Measurements from ENCODE around the gene TUBB1.

The TUBB1 gene

DNA sequence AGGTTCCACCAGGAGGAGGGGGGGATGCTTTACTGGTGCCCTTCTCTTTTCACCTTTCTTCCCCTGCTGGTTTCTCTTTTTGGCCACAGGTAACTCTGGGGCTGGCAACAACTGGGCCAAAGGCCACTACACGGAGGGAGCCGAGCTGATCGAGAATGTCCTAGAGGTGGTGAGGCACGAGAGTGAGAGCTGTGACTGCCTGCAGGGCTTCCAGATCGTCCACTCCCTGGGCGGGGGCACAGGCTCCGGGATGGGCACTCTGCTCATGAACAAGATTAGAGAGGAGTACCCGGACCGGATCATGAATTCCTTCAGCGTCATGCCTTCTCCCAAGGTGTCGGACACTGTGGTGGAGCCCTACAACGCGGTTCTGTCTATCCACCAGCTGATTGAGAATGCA is 4.4 kb downstream of the TUBB1 start:
- POLR2A ChIA-PET = no interaction called here
- no peak for DNase-seq (ENCODE audit: low read depth, low spot score)

GRCh38 chr20:59024111-59024530 is 4.9 kb downstream of the TUBB1 start:
- CTCF ChIA-PET = no interaction called here
- DNase-seq (ENCODE audit: low read depth, low spot score) = no peak
- no peak overlapping the region for H3K4me3 ChIP-seq (ENCODE audit: low read depth, low read length)
- POLR2A ChIA-PET = no interaction called here
- no peak for TF ChIP-seq CTCF (IDR thresholded peaks at IDR 0.05; ENCODE audit: insufficient read depth, low read length, missing control alignments)

More for the DNA sequence above, 4.4 kb downstream of the TUBB1 start:
- H3K4me3 ChIP-seq (ENCODE audit: low read depth, low read length) = no peak overlapping the region
- TF ChIP-seq CTCF (IDR thresholded peaks at IDR 0.05; ENCODE audit: insufficient read depth, low read length, missing control alignments) = no peak
- CTCF ChIA-PET = no interaction called here

- no peak for TF ChIP-seq CTCF (IDR thresholded peaks at IDR 0.05; ENCODE audit: insufficient read depth, low read length, missing control alignments)
- ChIA-PET POLR2A (no interaction called here), CTCF (no interaction called here)
- no peak for DNase-seq (ENCODE audit: low read depth, low spot score)
- no peak overlapping the region for H3K4me3 ChIP-seq (ENCODE audit: low read depth, low read length)
Observed at GRCh38 chr20:59025086-59025485, 5.9 kb downstream of the TUBB1 start.

DNA sequence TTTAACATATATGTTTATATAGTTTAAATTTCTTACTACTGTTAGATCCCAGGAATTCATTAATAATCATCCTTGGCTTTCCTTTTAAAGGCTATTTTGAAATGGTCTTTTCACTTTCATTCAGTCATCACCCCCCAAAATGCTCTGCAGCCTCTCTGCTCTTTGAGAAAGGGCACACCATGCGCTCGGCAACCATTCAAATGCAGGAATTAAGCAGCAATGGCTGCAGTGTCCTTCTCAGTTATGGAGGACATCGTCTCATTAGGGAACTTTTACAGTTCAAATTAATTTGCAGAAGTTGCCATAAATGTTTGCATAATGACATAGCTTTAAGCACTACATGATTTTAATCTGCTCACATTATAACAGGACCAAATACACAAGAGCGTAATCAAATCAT is 6.3 kb downstream of the TUBB1 start:
- DNase-seq (ENCODE audit: low read depth, low spot score) = no peak
- POLR2A ChIA-PET = no interaction called here
- TF ChIP-seq CTCF (IDR thresholded peaks at IDR 0.05; ENCODE audit: insufficient read depth, low read length, missing control alignments) = no peak
- H3K4me3 ChIP-seq (ENCODE audit: low read depth, low read length) = no peak overlapping the region
- CTCF ChIA-PET = no interaction called here

DNA sequence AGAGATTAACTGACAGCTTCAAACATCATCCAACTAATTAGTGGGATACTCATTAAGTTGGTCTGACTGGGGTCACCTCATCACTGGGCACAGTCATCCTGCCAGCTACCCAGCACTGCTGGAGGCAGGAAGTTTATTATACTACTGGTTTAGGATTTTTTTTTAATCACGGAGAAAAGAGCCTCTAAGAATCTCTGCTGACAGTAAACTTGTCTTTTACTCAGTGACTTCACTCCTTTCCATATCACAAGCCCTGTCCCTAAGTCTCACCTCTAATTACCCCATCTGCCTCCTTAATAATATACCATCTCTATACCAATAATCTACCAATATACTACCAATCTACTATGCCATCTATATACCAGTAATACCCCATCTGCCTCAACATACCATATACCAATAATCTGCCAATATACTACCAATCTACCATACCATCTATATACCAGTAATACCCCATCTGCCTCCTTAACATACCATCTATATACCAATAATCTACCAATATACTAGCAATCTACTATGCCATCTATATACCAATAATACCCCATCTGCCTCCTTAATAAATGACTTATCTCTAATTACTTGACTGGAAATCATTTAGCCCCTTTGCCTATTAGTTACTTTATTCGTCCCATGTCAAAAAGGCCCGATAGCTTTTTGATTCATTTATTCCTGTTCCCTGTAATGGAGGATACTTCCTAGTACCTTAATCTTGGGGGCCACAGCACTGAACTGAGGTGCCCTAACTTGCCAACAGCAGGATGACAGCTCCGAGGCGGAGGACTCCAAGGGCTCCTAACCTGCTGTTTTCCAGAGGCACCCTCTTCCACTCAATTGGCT is 7.9 kb downstream of the TUBB1 start:
- TF ChIP-seq CTCF (IDR thresholded peaks at IDR 0.05; ENCODE audit: insufficient read depth, low read length, missing control alignments) = no peak
- H3K4me3 ChIP-seq (ENCODE audit: low read depth, low read length) = peak overlapping the region; percentile 7; the same call in 1 of the 2 replicates
- ChIA-PET CTCF (interaction anchor here (1.5 to 2.3 kb wide), 3 partner anchors 11 to 159 kb away, joined by 3 to 8 read pairs (median 5); no protein-coding TSS in a partner anchor), POLR2A (no interaction called here)
- no peak for DNase-seq (ENCODE audit: low read depth, low spot score)

DNA sequence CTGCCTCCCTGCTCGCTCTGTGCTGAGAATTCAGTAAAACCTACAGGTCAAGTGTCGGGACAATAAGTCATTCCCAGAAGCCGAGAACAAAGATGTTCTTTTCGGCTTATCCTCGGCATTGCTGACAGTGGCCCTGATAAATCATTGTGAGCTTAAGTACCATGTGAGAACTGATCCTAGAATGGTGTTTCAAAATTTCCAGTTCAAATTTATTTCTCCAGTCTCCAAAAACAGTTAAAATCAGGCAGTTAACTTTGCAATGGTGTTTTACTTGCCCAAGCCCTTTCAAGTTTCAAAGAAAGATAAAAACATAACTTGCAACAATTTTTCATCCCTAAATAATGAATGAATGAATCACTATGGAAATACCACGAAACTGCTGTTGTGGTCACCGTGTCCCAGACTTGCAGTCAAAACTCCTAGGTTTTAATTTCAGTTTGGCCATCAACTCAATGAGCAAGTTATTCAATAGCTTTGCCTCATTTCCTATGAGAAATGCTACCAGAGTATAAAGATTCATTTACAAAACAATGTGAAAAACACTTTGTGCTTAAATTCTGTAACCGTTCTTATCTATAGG is 8.6 kb downstream of the TUBB1 start:
- CTCF ChIA-PET = interaction anchor here (1.5 to 2.3 kb wide), 3 partner anchors 12 to 160 kb away, joined by 3 to 8 read pairs (median 5); no protein-coding TSS in a partner anchor
- peak overlapping the region; percentile 7; the same call in 1 of the 2 replicates for H3K4me3 ChIP-seq (ENCODE audit: low read depth, low read length)
- TF ChIP-seq CTCF (IDR thresholded peaks at IDR 0.05; ENCODE audit: insufficient read depth, low read length, missing control alignments) = no peak
- DNase-seq (ENCODE audit: low read depth, low spot score) = no peak
- POLR2A ChIA-PET = interaction anchor here (1.1 kb wide), 1 partner anchor 34 kb away, joined by 3 read pairs; no protein-coding TSS in a partner anchor

Data from AG04449 (cell line).